Karpas-422 (cell line): ENCODE data around the gene HTRA1. TPM values are rescaled to one million over a fixed set of nuclear protein-coding genes. Genes with fewer than 3 reads are reported as not detected.

ENCODE experiments used
- DNase-seq: peaks from one replicate; pipeline ENCODE4 v3.0.0-alpha.2; 2015
- H2AFZ ChIP-seq: fragments of 200-600 bp; sonication (generic); 2 replicates; pipeline ENCODE4 v1.6.1; 2014; ENCODE audit warnings: antibody characterized with exemption, low read length, mixed read lengths
- H3K27ac ChIP-seq: fragments of 200-600 bp; sonication (generic); 2 replicates; pipeline ENCODE4 v1.5.1; 2014; ENCODE audit warnings: mild to moderate bottlenecking, low read length, moderate library complexity
- H3K27me3 ChIP-seq: fragments of 200-600 bp; sonication (generic); 2 replicates; pipeline ENCODE4 v1.6.1; 2014; ENCODE audit warnings: low read length, mixed read lengths
- H3K36me3 ChIP-seq: fragments of 200-600 bp; sonication (generic); 2 replicates; pipeline ENCODE4 v1.6.1; 2014; ENCODE audit warnings: low read length, mixed read lengths; ENCODE audit not compliant: insufficient read depth
- H3K4me1 ChIP-seq: fragments of 200-600 bp; sonication (generic); 2 replicates; pipeline ENCODE4 v1.6.1; 2014; ENCODE audit warnings: mild to moderate bottlenecking, low read length, mixed read lengths
- H3K4me2 ChIP-seq: fragments of 200-600 bp; sonication (generic); 2 replicates; pipeline ENCODE4 v1.6.1; 2014; ENCODE audit warnings: low read length, low read depth, mild to moderate bottlenecking; ENCODE audit not compliant: poor library complexity, severe bottlenecking
- H3K4me3 ChIP-seq: fragments of 200-600 bp; sonication (generic); 2 replicates; pipeline ENCODE4 v1.5.1; 2014; ENCODE audit warnings: mild to moderate bottlenecking, antibody characterized with exemption, low read length, mixed read lengths
- H3K79me2 ChIP-seq: fragments of 200-600 bp; sonication (generic); 2 replicates; pipeline ENCODE4 v1.6.1; 2014; ENCODE audit warnings: mild to moderate bottlenecking, low read length, mixed read lengths
- H3K9ac ChIP-seq: fragments of 200-600 bp; sonication (generic); 2 replicates; pipeline ENCODE4 v1.6.0; 2014; ENCODE audit warnings: low read length
- H3K9me2 ChIP-seq: fragments of 200-600 bp; sonication (generic), shearing (Covaris generic); replicated peaks from 2 replicates; pipeline ENCODE4 v1.6.0; 2014; ENCODE audit warnings: mild to moderate bottlenecking, low read length, moderate library complexity; ENCODE audit not compliant: insufficient read depth
- H3K9me3 ChIP-seq: fragments of 300-700, 200-600 bp; sonication (generic); 2 replicates; pipeline ENCODE4 v1.6.1; 2014; ENCODE audit warnings: low read length, mixed read lengths
- H4K20me1 ChIP-seq: fragments of 200-600 bp; sonication (generic); 2 replicates; pipeline ENCODE4 v1.6.1; 2014; ENCODE audit warnings: mild to moderate bottlenecking, antibody characterized with exemption, low read length, low read depth; ENCODE audit not compliant: insufficient read depth
- total RNA-seq: library from RNA; depleted of rRNA; stranded (reverse); fragments of >200 nt; shearing (Covaris generic); gene quantifications from 2 replicates; pipeline ENCODE4 v1.2.3, GENCODE V29; 2014; ENCODE audit warnings: low replicate concordance

The HTRA1 gene
- total RNA-seq, 1 experiment from 2014 or later, result not detected

DNA sequence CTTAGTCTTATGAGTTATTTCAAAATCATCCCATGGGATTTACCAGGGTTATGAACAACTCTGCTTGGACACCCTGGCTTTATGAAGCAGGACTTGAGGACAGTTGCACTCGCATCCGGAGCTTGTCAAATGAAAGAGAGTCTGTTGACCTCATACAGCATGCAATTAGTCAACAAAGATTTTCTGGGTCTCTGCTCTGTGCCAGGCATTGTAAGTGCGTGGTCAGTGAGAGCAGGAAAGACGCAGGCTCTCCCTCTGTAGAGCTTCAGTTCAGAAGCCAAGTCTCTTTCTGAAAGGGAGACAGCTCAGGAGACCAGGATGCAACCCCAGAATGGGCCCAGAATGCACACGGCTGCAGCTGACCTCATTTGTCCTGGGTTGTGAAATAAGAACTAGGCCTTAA, 53.7 kb downstream of the HTRA1 start:
- Histone ChIP-seq H3K79me2 (no peaks in the 10 kb centered on the region), H3K9me3 (no peaks in the 10 kb centered on the region), H3K4me1 (no peaks in the 10 kb centered on the region), H3K27ac (no peak overlapping the region), H3K36me3 (no peaks in the 10 kb centered on the region), H3K9me2 (no peaks in the 10 kb centered on the region), H3K4me2 (no peak overlapping the region), H3K27me3 (no peaks in the 10 kb centered on the region), H3K4me3 (no peak overlapping the region), H3K9ac (no peak overlapping the region), H2AFZ (no peak overlapping the region), H4K20me1 (no peaks in the 10 kb centered on the region)
- no peak for DNase-seq

DNA sequence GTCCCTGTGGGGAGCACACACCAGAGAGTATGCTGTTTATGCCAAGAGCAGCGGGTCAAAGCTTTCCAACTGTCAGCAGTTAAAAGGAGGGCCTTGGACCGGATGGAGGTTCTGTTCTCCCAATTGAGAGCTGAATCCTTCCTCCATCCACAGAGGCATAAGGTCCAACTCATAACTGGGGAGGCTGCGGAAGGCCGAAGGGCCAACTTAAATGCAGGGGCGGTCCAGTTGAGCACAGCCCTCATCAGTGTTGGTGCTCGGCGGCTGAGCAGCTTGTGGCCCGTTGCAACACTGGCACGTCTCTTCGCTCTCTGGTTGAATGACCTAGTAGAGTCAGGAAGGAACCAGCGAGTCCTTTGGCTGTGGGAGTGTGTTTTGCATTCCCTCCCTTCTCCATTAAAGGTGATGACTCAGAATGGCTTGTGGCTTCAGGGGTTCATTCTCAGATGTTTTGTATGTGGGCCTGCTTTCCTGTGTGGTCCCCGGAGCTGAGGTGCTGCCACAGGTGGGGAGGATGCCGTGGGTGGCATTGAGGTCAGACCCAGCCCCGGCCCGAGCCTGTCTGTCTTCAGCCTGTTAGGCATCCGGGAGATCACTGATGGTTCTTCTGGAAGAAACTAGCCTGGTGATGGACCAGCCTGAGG, 54.4 kb downstream of the HTRA1 start:
- H3K4me2 ChIP-seq, result no peak overlapping the region

DNA sequence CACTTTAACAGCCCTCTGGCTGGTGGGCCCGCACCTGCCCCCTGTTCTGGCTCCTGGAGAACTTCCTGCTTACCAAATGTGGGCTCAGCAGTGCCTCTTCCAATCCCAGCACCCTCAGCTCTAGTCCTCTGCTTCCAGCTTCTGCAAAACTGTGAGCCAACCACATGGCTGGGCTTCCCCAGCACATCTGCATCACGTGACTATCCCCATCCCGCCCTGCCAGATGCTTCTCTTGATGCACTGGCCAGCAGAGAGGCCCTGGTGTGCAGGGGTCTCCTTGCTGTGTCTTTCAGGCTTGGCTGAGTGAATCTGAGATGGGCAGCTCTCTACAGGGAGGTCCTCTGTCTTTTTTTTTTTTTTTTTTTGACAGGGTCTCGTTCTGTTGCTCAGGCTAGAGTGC, 55.4 kb downstream of the HTRA1 start:
- Histone ChIP-seq H3K4me2 (no peak overlapping the region), H3K9me2 (no peaks in the 10 kb centered on the region), H3K9ac (no peak overlapping the region), H3K4me1 (no peaks in the 10 kb centered on the region), H3K79me2 (no peaks in the 10 kb centered on the region), H3K27ac (no peak overlapping the region), H4K20me1 (no peaks in the 10 kb centered on the region), H3K9me3 (no peaks in the 10 kb centered on the region), H3K4me3 (no peak overlapping the region), H3K27me3 (no peaks in the 10 kb centered on the region), H3K36me3 (no peaks in the 10 kb centered on the region), H2AFZ (no peak overlapping the region)
- no peak for DNase-seq

More for the DNA sequence above, 54.4 kb downstream of the HTRA1 start:
- no peaks in the 10 kb centered on the region for H3K27me3 ChIP-seq
- H3K4me1 ChIP-seq, result no peaks in the 10 kb centered on the region
- H3K27ac ChIP-seq, result no peak overlapping the region
- no peaks in the 10 kb centered on the region for H3K79me2 ChIP-seq
- no peaks in the 10 kb centered on the region for H3K36me3 ChIP-seq
- H2AFZ ChIP-seq, result no peak overlapping the region
- no peak overlapping the region for H3K4me3 ChIP-seq
- no peaks in the 10 kb centered on the region for H4K20me1 ChIP-seq
- H3K9ac ChIP-seq, result no peak overlapping the region
- DNase-seq, result no peak
- no peaks in the 10 kb centered on the region for H3K9me3 ChIP-seq
- no peaks in the 10 kb centered on the region for H3K9me2 ChIP-seq

DNA sequence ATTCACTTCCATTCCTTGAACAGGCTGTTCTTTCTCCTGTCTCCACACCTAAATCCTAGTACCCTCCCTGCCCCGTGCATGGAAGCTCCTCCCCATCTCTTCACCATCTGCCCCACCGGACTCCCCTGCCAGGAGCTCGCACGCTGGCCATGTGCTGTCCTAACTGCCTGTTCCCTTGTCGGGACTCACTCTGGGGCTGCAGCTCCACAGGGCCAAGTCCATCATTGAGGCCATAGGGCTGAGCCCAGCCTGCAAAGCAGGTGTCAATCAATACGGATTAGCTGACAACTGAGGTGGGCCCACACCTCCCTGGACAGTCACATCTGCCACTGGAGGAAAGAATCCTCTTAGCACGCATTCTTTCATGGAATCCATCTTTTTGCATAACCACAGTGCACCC, 57.8 kb downstream of the HTRA1 start:
- Histone ChIP-seq H3K79me2 (no peaks in the 10 kb centered on the region), H4K20me1 (no peaks in the 10 kb centered on the region), H3K4me1 (no peaks in the 10 kb centered on the region), H3K9me2 (no peaks in the 10 kb centered on the region), H3K9ac (no peak overlapping the region), H3K9me3 (no peaks in the 10 kb centered on the region), H3K4me3 (no peak overlapping the region), H3K36me3 (no peaks in the 10 kb centered on the region), H3K27ac (no peak overlapping the region), H3K4me2 (no peak overlapping the region), H2AFZ (no peak overlapping the region), H3K27me3 (no peaks in the 10 kb centered on the region)
- no peak for DNase-seq

DNA sequence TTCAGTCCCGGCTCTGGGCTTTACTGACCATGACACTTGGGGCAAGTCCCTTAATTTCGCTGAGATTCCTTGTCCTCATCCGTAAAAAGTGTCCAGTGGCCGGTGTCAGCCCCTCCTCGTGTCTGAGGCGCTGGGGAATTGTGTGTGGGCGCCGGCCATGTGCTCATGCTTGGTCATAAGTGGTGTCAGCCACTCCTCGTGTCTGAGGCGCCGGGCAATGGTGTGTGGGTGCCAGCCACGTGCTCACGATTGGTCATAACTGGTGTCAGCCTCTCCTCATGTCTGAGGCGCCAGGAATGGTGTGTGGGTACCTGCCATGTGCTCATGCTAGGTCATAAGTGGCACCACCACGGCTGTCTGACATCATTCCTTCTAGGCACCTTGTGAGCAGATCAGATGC, 58.5 kb downstream of the HTRA1 start:
- Histone ChIP-seq H3K9me3 (no peaks in the 10 kb centered on the region), H3K27ac (no peak overlapping the region), H4K20me1 (no peaks in the 10 kb centered on the region), H2AFZ (no peak overlapping the region), H3K9ac (no peak overlapping the region), H3K79me2 (no peaks in the 10 kb centered on the region), H3K4me2 (no peak overlapping the region), H3K9me2 (no peaks in the 10 kb centered on the region), H3K36me3 (no peaks in the 10 kb centered on the region), H3K27me3 (no peaks in the 10 kb centered on the region), H3K4me3 (no peak overlapping the region), H3K4me1 (no peaks in the 10 kb centered on the region)
- DNase-seq, result no peak

DNA sequence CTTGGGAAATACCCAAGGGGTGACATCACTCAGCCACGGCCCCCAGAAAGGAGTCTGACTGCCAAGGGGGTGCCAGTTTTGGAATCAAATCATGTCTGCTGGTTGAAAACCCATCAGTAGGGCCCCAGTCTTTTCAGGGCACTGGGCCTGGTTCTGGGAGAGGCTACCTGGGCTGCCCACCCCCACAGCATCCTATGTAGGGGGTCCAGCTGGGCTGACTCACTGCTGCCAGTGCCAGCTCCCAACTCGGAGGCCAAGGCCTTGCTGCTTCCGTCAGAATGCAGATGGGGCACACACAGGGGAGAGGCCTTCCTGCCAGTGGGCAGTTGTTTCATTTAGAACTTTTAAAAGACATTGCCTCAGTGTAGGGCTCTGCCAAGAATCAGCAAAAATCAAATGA, 59.7 kb downstream of the HTRA1 start:
- Histone ChIP-seq H3K4me2 (no peak overlapping the region), H3K79me2 (no peaks in the 10 kb centered on the region), H3K9ac (no peak overlapping the region), H3K4me1 (no peaks in the 10 kb centered on the region), H3K27me3 (no peaks in the 10 kb centered on the region), H3K36me3 (no peaks in the 10 kb centered on the region), H3K4me3 (no peak overlapping the region), H3K9me2 (no peaks in the 10 kb centered on the region), H3K9me3 (no peaks in the 10 kb centered on the region), H2AFZ (no peak overlapping the region), H3K27ac (no peak overlapping the region), H4K20me1 (no peaks in the 10 kb centered on the region)
- DNase-seq, result no peak

DNA sequence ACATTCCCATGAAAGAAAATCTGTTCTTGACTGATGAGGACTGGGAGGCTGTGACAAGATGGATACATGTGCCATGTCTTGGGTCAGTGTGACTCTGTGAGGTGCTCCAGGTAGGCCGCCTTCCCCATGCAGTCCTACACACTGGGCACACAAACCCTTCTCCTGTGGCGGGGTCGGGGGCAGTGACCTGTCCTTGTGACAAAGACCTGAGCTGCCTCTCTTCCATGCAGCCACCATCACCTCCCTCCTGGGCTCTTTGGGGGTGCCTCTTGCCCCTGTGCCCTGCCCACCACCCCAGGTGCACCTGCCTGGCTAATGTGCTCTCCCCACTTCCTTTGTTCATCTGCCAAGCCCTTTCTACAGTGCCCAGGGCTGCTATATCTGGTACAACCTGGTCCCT, 63.5 kb downstream of the HTRA1 start:
- Histone ChIP-seq H3K4me1 (no peaks in the 10 kb centered on the region), H3K36me3 (no peaks in the 10 kb centered on the region)

DNA sequence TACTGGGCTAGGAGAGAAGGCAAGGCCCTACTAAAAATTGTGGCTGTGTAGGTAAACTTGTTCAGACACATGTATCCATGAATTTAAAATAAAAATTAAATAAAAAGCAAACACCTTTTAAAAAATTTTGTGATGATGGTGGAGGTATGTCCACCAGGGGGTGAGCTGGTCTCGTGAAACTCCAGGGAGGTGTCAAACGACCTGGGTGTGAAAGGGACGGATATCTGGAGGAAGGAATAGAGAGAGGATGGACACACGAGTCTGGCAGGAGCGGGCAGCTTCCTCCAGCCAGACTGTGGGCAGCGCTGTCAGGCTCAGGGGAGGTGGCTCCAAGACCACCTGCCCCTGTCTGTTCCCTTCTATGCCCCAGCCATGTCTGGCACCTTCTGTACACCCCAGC, 64.4 kb downstream of the HTRA1 start:
- Histone ChIP-seq H2AFZ (no peak overlapping the region), H3K27me3 (no peaks in the 10 kb centered on the region), H3K4me3 (no peak overlapping the region), H3K4me2 (no peak overlapping the region), H3K27ac (no peak overlapping the region), H3K9me3 (no peaks in the 10 kb centered on the region), H3K4me1 (no peaks in the 10 kb centered on the region), H3K9ac (no peak overlapping the region), H3K79me2 (no peaks in the 10 kb centered on the region), H4K20me1 (no peaks in the 10 kb centered on the region), H3K36me3 (no peaks in the 10 kb centered on the region), H3K9me2 (no peaks in the 10 kb centered on the region)
- peak; percentile 52 for DNase-seq

More for the DNA sequence above, 63.5 kb downstream of the HTRA1 start:
- DNase-seq, result no peak
- Histone ChIP-seq H3K79me2 (no peaks in the 10 kb centered on the region), H3K4me3 (no peak overlapping the region), H3K9me3 (no peaks in the 10 kb centered on the region), H3K9me2 (no peaks in the 10 kb centered on the region), H3K27ac (no peak overlapping the region), H4K20me1 (no peaks in the 10 kb centered on the region), H2AFZ (no peak overlapping the region), H3K4me2 (no peak overlapping the region), H3K9ac (no peak overlapping the region), H3K27me3 (no peaks in the 10 kb centered on the region)

DNA sequence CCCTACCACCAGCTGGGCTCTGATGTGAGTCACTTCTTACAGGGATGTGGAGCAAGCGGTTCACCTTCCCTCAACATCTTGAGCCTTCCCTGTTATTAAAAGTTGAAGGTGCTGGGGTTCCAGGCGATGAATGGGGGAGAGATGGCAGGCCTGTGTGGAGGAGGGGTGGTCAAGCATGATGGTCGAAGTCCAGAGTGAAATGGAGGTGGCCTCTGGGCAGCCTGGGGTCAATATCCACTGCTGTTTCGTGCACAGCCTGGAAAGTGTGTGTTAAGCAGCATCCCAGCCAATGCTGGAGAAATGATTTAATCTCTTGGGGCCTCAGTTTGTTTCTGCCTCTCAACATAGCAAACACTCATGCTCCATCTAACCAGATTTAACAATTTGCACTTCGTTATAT, 65.5 kb downstream of the HTRA1 start:
- no peaks in the 10 kb centered on the region for H3K9me2 ChIP-seq
- no peaks in the 10 kb centered on the region for H3K4me1 ChIP-seq
- no peaks in the 10 kb centered on the region for H3K79me2 ChIP-seq
- H3K4me3 ChIP-seq, result no peak overlapping the region
- H3K9ac ChIP-seq, result no peak overlapping the region
- no peaks in the 10 kb centered on the region for H3K27me3 ChIP-seq
- no peaks in the 10 kb centered on the region for H3K9me3 ChIP-seq
- H3K4me2 ChIP-seq, result no peak overlapping the region
- H2AFZ ChIP-seq, result no peak overlapping the region
- DNase-seq, result no peak
- H3K36me3 ChIP-seq, result no peaks in the 10 kb centered on the region
- no peak overlapping the region for H3K27ac ChIP-seq
- H4K20me1 ChIP-seq, result no peaks in the 10 kb centered on the region
